HAP-1 (cell line): ENCODE results near the gene FAM90A26.
"Not testable (repeated sequence)": the region's sequence is repeated elsewhere in the genome, so short reads cannot be mapped to it uniquely, and the experiment has no call there.

Experiments used
- DNase-seq, 2 experiments: peaks; one replicate each; pipeline ENCODE4 v3.0.0-alpha.2; 2016 to 2020; ENCODE audit warnings: low spot score in 2 of 2
- H3K27me3 ChIP-seq: fragments of 250-450 bp; sonication (Bioruptor Pico); 2 replicates; pipeline ENCODE4 v1.5.1; 2020; ENCODE audit warnings: low read depth, mild to moderate bottlenecking, moderate library complexity
- H3K36me3 ChIP-seq: fragments of 250-450 bp; sonication (Bioruptor Pico); replicated peaks from 2 replicates; pipeline ENCODE4 v1.5.1; 2020; ENCODE audit warnings: mild to moderate bottlenecking
- H3K4me1 ChIP-seq: fragments of 250-450 bp; sonication (Bioruptor Pico); 2 replicates; pipeline ENCODE4 v1.5.1; 2020; ENCODE audit warnings: mild to moderate bottlenecking
- H3K4me3 ChIP-seq: fragments of 250-450 bp; sonication (Bioruptor Pico); 2 replicates; pipeline ENCODE4 v1.5.1; 2020; ENCODE audit warnings: mild to moderate bottlenecking, moderate library complexity
- H3K9me3 ChIP-seq: fragments of 250-450 bp; sonication (Bioruptor Pico); 2 replicates; pipeline ENCODE4 v1.5.1; 2020; ENCODE audit warnings: mild to moderate bottlenecking, moderate library complexity
- in situ Hi-C: fragments of 300-500 bp; cut with MboI; formaldehyde crosslinking; loops from 3 replicates; pipeline ENCODE4 v1.14.3; 2020; ENCODE audit warnings: low sequenced_read_pairs, inconsistent platforms, mixed read lengths

The FAM90A26 gene, protein sequence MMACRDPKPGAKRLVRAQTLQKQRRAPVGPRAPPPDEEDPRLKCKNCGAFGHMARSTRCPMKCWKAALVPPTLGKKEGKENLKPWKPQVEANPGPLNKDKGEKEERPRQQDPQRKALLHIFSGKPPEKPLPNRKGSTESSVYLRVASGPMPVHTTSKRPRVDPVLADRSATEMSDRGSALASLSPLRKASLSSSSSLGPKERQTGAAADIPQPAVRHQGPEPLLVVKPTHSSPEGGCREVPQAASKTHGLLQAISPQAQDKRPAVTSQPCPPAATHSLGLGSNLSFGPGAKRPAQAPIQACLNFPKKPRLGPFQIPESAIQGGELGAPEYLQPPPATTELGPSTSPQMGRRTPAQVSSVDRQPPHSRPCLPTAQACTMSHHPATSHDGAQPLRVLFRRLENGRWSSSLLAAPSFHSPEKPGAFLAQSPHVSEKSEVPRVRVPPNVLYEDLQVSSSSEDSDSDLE

DNA sequence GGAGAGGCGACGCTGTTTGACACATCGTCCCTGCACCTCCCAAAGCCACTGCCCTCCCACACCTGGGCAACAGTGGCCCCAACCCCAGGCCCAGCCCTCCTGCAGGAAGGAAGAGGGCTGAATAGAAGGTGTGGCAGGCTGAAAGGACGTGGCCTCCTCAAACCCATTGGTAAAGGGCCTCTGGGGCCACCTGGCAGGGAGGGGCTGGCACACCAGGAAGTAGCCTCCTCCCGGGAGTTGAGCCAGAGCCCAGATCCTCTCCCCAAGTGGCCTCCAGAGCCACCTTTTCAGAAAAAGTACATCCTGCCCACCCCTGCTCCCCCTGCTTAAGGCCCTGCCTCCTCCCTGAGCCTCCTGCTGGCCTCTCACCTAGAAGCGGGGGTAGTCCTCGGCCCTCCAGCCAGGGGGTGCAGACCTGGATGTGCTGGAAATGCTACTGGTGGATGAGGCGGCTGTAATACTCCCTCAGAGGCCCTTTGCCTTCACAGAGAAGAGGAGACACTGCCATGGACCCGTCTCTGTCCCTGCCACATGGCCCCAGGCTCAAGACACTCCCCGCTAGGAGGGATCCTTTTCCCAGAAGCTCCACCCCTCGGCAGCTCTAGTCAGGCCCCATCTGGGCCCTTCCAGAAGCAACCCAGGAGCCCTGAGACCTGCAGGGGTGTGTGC lies at the start of gene FAM90A26:
Gene FAM90A26, plus strand, starts transcription at position 619 of the 669 bp plus-strand sequence. CDS start 2,764 bp downstream, outside the sequence.
- in situ Hi-C loops, H3K4me1 ChIP-seq, H3K9me3 ChIP-seq, H3K36me3 ChIP-seq, H3K27me3 ChIP-seq, H3K4me3 ChIP-seq, DNase-seq: not testable (repeated sequence)

DNA sequence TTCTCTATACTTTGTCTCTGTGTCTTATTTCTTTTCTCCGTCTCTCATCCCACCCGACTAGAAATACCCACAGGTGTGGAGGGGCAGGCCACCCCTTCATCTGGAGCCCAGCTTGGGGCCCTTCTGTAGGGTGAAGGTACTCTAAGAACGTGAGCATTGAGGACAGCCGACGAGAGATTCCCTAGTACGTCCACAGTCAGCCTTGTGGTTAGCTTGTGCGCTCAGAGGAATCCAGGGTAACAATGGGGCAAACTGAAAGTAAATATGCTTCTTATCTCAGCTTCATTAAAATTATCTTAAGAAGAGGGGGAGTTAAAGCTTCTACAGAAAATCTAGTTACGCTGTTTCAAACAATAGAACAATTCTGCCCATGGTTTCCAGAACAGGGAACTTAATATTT lies 47.5 kb upstream of the FAM90A26 start:
- DNase-seq, H3K36me3 ChIP-seq, H3K4me3 ChIP-seq, H3K27me3 ChIP-seq, H3K9me3 ChIP-seq, H3K4me1 ChIP-seq, in situ Hi-C loops: not testable (repeated sequence)

DNA sequence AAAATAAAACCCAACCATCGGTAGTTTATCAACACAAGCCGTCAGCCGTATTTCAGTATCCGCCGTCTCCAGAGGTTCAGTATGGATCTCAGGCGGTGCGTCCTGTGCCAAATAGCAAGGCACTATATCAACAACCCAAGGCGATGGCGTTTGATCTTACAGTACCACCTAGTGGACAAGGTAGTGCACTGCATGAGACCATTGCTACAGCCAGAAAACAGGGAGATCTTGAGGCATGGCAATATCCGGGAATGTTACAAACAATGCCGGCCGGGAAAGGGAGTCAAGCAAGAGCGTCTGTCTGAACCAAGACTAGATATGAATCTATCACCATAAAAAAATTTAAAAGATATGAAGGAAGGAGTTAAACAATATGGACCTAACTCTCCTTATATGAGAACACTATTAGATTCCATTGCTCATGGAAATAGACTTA lies 46.6 kb upstream of the FAM90A26 start:
- H3K4me1 ChIP-seq, H3K9me3 ChIP-seq, H3K4me3 ChIP-seq, H3K36me3 ChIP-seq, in situ Hi-C loops, H3K27me3 ChIP-seq: not testable (repeated sequence)
- peak; percentile 25 to 68 for DNase-seq

DNA sequence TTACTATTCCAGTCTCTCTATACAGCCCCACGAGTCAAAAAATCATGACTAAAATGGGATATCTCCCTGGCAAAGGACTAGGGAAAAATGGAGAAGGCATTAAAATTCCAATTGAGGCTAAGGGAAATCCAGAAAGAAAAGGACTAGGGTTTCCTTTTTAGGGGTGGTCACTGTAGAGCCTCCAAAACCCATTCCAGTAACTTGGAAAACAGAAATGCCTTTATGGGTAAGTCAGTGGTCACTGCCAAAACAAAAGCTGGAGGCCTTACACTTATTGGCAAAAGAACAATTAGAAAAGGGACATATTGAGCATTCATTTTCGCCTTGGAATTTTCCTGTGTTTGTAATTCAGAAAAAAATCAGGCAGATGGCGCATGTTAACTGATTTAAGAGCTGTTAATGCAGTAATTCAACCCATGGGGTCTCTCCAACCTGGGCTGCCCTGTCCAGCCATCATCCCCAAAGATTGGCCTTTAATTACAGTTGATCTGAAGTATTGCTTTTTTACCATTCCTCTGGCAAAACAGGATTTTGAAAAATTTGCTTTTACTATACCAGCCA lies 44.5 kb upstream of the FAM90A26 start:
- H3K9me3 ChIP-seq, H3K36me3 ChIP-seq, H3K4me3 ChIP-seq, in situ Hi-C loops, H3K4me1 ChIP-seq, H3K27me3 ChIP-seq, DNase-seq: not testable (repeated sequence)

DNA sequence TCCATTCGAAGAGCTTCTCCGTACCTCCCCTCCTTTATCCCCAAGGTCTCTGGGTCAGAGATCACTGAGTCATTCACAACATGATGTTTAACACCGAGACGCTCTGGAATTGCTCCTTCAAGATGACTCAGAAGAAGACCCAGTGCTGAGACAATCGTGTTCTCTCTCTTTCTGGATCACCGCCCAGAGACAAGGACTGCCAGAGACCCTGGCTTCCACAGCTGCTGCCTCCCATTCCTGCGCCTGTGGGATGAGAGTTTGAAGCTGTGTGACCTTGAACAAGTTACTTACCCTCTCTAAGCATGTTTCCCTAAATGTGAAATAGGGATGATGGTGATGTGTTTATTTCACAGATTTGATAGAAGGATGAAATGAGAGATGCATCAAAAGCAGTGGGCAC lies 38.8 kb upstream of the FAM90A26 start:
- H3K36me3 ChIP-seq, H3K4me1 ChIP-seq, H3K9me3 ChIP-seq, H3K4me3 ChIP-seq, H3K27me3 ChIP-seq, in situ Hi-C loops, DNase-seq: not testable (repeated sequence)

DNA sequence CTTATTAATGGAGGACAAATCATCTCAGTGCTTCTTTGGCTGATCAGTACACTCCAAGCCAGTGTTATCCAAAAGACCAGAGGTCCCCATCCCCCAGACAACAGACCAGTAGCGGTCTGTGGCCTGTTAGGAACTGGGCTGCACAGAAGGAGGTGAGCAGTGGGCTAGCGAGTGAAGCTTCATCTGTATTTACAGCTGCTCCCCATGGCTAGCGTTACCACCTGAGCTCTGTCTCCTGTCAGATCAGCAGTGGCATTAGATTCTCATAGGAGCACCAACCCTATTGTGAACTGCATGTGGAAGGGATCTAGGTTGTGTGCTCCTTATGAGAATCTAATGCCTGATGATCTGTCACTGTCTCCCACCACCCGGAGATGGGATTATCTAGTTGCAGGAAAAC lies 37.4 kb upstream of the FAM90A26 start:
- H3K36me3 ChIP-seq, H3K4me1 ChIP-seq, H3K27me3 ChIP-seq, DNase-seq, H3K4me3 ChIP-seq, H3K9me3 ChIP-seq, in situ Hi-C loops: not testable (repeated sequence)

DNA sequence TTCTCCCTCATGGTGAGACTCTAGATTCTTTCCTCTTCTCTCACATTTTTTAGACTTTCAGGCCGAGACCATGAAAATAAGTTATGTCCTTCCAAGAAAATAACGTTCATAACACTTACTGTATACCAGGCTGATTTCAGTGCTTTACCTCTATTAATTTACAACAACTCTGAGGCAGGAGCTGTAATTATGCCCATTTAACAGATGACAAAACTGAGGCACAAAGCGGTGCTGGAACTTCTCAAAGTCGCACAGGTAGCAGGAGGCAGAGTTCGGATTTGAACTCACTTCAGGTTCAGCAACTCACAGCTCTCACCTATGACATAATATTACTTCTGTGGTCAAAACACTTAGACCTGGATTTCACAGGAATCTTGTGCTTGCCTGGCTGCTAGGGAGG lies 36.2 kb upstream of the FAM90A26 start:
- DNase-seq, in situ Hi-C loops: not testable (repeated sequence)

DNA sequence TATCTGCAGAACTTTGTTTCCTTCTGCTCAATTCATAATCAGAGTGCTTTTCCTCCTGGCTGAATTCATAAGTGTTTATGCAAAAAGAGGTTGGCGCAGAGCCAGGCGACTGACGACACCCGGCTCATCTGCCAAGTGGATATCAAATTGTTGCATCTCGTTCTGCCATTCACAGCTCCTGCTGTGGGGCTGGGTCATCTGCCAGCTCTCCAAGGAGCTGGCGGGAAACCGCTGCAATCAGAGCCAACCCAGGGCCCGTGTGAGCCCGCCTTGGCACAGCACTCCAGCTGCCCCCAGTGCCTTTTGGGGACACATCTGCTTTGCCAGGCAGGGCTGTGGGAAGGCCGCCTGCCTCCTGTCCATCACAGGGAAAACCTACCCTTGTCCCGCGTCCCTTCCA lies 35.7 kb upstream of the FAM90A26 start:
- H3K9me3 ChIP-seq, H3K36me3 ChIP-seq, in situ Hi-C loops, H3K27me3 ChIP-seq, DNase-seq, H3K4me1 ChIP-seq, H3K4me3 ChIP-seq: not testable (repeated sequence)

More for the DNA sequence above, 36.2 kb upstream of the FAM90A26 start:
- H3K9me3 ChIP-seq, H3K36me3 ChIP-seq, H3K27me3 ChIP-seq, H3K4me1 ChIP-seq, H3K4me3 ChIP-seq: not testable (repeated sequence)

DNA sequence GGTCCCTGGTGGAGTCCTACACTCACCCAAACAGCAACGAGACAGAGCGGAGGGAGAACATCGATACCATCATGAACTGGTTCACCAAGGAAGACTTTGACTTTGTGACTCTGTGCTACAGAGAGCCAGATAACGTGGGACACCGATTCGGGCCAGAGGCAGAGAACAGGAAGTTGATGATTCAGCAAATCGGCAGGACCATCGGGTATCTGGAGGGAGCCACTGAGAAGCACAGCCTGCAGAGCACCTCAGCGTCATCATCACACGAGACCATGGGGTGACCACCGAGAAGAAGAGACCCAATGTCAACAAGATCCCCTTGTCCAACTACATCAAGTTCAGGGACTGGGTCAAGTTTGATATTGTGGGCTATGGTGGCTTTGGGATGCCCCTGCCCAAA lies 29.2 kb upstream of the FAM90A26 start:
- H3K36me3 ChIP-seq, H3K9me3 ChIP-seq, H3K27me3 ChIP-seq, DNase-seq, H3K4me3 ChIP-seq, H3K4me1 ChIP-seq, in situ Hi-C loops: not testable (repeated sequence)

DNA sequence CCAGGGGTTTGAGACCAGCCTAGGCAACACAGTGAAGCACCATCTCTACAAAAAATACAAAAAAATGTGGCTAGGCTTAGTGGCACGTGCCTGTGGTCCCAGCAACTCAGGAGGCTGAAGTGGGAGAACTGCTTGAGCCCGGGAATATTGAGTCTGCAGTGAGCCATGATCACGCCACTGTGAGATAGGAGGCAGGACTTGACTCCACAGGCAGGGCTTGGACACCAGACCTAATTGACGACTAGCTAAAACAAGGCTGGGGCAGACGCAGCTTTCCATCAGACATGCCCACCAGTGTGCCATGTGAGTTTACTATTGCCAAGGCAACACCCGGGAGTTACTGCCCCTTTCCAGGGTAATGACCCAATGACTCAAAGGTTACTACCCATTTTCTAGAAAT lies 27.4 kb upstream of the FAM90A26 start:
- H3K4me1 ChIP-seq, H3K4me3 ChIP-seq, DNase-seq, H3K9me3 ChIP-seq, H3K27me3 ChIP-seq, in situ Hi-C loops, H3K36me3 ChIP-seq: not testable (repeated sequence)

DNA sequence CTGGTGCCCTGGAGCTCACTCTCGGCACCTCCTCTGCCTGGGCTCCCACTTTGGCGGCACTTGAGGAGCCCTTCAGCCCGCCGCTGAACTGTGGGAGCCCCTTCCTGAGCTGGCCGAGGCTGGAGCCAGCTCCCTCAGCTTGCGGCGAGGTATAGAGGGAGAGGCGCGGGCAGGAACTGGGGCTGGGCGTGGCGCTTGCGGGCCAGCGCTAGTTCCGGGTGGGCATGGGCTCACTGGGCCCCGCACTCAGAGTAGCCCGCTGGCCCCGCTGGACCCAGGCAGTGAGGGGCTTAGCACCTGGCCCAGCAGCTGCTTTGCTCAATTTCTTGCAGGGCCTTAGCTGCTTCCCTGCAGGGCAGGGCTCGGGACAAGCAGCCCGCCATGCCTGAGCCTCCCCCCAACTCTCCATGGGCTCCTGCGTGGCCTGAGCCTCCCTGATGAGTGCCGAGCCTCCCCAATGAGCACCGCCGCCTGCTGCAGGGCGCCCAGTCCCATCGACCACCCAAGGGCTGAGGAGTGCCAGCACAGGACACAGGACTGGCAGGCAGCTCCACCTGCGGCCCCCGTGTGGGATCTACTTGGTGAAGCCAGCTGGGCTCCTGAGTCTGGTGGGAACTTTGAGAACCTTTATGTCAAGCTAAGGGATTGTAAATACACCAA lies 26.7 kb upstream of the FAM90A26 start:
- no peak for DNase-seq
- H3K27me3 ChIP-seq: no peaks in the 10 kb centered on the region
- H3K9me3 ChIP-seq: no peaks in the 10 kb centered on the region
- no peaks in the 10 kb centered on the region for H3K4me1 ChIP-seq
- no peaks in the 10 kb centered on the region for H3K36me3 ChIP-seq
- in situ Hi-C loops: no loop called here
- H3K4me3 ChIP-seq: no peak overlapping the region

DNA sequence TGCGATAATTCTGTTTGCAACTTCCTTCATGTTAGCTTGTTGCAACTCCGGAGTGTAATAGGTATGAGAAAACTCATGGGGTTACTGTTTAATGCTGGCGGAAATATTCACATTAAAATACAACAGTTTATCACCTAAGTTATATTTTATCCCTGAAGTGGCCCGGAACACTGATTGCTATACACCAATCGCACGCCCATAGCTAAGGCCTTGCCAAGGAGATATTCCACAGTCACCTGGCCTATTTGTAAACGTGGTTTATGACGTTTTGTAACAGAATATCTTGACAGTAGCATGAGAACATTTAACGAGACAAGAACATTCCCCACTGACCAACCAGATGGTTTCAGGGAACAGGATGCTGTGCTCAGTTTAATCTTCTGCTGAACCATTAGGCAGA lies 23.2 kb upstream of the FAM90A26 start:
- Histone ChIP-seq H3K9me3 (no peaks in the 10 kb centered on the region), H3K4me3 (no peak overlapping the region), H3K36me3 (no peaks in the 10 kb centered on the region), H3K27me3 (no peaks in the 10 kb centered on the region), H3K4me1 (no peaks in the 10 kb centered on the region)
- in situ Hi-C loops: no loop called here
- no peak for DNase-seq

DNA sequence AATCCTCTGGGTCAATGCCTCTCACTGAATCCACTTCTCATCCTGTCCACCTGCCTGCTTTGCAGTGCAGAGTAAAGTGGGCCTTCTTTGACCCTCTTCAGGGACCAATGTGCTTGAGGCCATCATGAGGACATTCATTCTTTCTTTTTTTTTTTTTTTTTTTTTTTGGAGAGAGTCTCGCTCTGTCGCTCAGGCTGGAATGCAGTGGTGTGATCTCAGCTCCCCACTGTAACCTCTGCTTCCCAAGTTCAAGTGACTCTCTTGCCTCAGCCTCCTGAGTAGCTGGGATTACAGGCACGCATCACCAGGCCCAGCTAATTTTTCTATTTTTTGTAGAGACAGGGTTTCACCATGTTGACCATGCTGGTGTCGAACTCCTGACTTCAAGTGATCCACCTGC lies 22.8 kb upstream of the FAM90A26 start:
- H3K4me3 ChIP-seq, H3K4me1 ChIP-seq, DNase-seq, in situ Hi-C loops, H3K27me3 ChIP-seq, H3K36me3 ChIP-seq, H3K9me3 ChIP-seq: not testable (repeated sequence)
